ENCODE data around the gene ARHGAP26. TPM values are rescaled to one million over a fixed set of nuclear protein-coding genes. Genes with fewer than 3 reads are reported as not detected.

The ARHGAP26 gene
- total RNA-seq, 2 donors from 2014 or later: 27.5 to 80.7 TPM

- ATAC-seq (ENCODE audit: insufficient number of reproducible peaks, low FRiP score, low read depth): no peak
- H3K27me3 ChIP-seq (replicated peaks; ENCODE audit: insufficient read depth): no peaks in the 10 kb centered on the region
- H3K9me3 ChIP-seq: no peaks in the 10 kb centered on the region
- H3K4me3 ChIP-seq: no peak overlapping the region
- TF ChIP-seq CTCF (IDR thresholded peaks at IDR 0.05): no peak
- no peak overlapping the region for H3K27ac ChIP-seq
- DNase-seq (ENCODE audit: low spot score): no peak
- no peaks in the 10 kb centered on the region for H3K36me3 ChIP-seq
- peaks cover 10 to 31% of the 10 kb centered on the region in 2 donors for H3K4me1 ChIP-seq (ENCODE audit: control insufficient read depth in 1 of 2, low read depth in 2 of 2)
Observed at GRCh38 chr5:142757564-142757963, 12.6 kb upstream of the ARHGAP26 start.

GRCh38 chr5:142758062-142758795 is 11.9 kb upstream of the ARHGAP26 start:
- Histone ChIP-seq H3K27ac (no peak overlapping the region), H3K4me1 (ENCODE audit: control insufficient read depth in 1 of 2, low read depth in 2 of 2) (peaks cover 4 to 25% of the 10 kb centered on the region in 2 donors), H3K27me3 (replicated peaks; ENCODE audit: insufficient read depth) (no peaks in the 10 kb centered on the region), H3K4me3 (no peak overlapping the region), H3K36me3 (no peaks in the 10 kb centered on the region), H3K9me3 (no peaks in the 10 kb centered on the region)
- no peak for TF ChIP-seq CTCF (IDR thresholded peaks at IDR 0.05)
- DNase-seq (ENCODE audit: low spot score) (no peak), ATAC-seq (ENCODE audit: insufficient number of reproducible peaks, low FRiP score, low read depth) (no peak)

DNA sequence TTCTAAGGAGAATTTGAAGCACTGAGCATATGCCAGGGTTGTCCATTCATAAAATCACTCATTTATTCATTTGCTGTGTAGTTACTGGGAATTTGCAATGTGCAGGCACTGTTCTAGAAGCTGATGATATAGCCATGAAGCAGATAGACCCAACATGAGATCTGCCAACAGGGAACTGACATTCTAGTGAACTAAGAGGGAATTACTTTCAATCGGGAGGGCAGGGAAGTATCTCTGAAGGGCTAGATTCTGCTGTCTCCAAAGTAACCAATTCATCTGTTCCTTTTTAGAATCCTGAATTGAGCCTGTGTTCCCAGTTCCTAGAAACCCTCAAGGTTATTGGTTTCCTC is 11.4 kb upstream of the ARHGAP26 start:
- TF ChIP-seq CTCF (IDR thresholded peaks at IDR 0.05): no peak
- no peak overlapping the region for H3K4me3 ChIP-seq
- H3K9me3 ChIP-seq: no peaks in the 10 kb centered on the region
- peaks cover 0 to 19% of the 10 kb centered on the region in 2 donors for H3K4me1 ChIP-seq (ENCODE audit: control insufficient read depth in 1 of 2, low read depth in 2 of 2)
- ATAC-seq (ENCODE audit: insufficient number of reproducible peaks, low FRiP score, low read depth) (no peak), DNase-seq (ENCODE audit: low spot score) (no peak)
- H3K36me3 ChIP-seq: no peaks in the 10 kb centered on the region
- H3K27me3 ChIP-seq (replicated peaks; ENCODE audit: insufficient read depth): no peaks in the 10 kb centered on the region
- H3K27ac ChIP-seq: no peak overlapping the region

- no peak for TF ChIP-seq CTCF (IDR thresholded peaks at IDR 0.05)
- no peaks in the 10 kb centered on the region for H3K9me3 ChIP-seq
- DNase-seq (ENCODE audit: low spot score) (no peak), ATAC-seq (ENCODE audit: insufficient number of reproducible peaks, low FRiP score, low read depth) (no peak)
- no peak overlapping the region for H3K27ac ChIP-seq
- H3K4me3 ChIP-seq: no peak overlapping the region
- no peaks in the 10 kb centered on the region for H3K36me3 ChIP-seq
- H3K27me3 ChIP-seq (replicated peaks; ENCODE audit: insufficient read depth): no peaks in the 10 kb centered on the region
- H3K4me1 ChIP-seq (ENCODE audit: control insufficient read depth in 1 of 2, low read depth in 2 of 2): no peaks in the 10 kb centered on the region
Observed at GRCh38 chr5:142763701-142764100, 6.5 kb upstream of the ARHGAP26 start.

- DNase-seq (ENCODE audit: low spot score) (no peak), ATAC-seq (ENCODE audit: insufficient number of reproducible peaks, low FRiP score, low read depth) (no peak)
- Histone ChIP-seq H3K36me3 (no peaks in the 10 kb centered on the region), H3K4me1 (ENCODE audit: control insufficient read depth in 1 of 2, low read depth in 2 of 2) (peaks cover 10 to 13% of the 10 kb centered on the region in 2 donors), H3K9me3 (no peaks in the 10 kb centered on the region), H3K4me3 (no peak overlapping the region), H3K27ac (no peak overlapping the region), H3K27me3 (replicated peaks; ENCODE audit: insufficient read depth) (no peaks in the 10 kb centered on the region)
- no peak for TF ChIP-seq CTCF (IDR thresholded peaks at IDR 0.05)
Observed at GRCh38 chr5:142767178-142767577, 3.0 kb upstream of the ARHGAP26 start.

Data from thoracic aorta (tissue), 2 donors.